ENCODE results near the gene LRCH1. TPM values are rescaled to one million over a fixed set of nuclear protein-coding genes. Genes with fewer than 3 reads are reported as not detected.
A peak's percentile ranks its signal among the peaks of the same experiment; 100 is the strongest.

LRCH1 gene
- total and polyA plus RNA-seq, 4 donors: 2.6 to 6.6 (median 3.4) TPM

- Histone ChIP-seq H3K4me3 (ENCODE audit: low read depth in 1 of 3, low read length in 3 of 3) (no peak overlapping the region), H3K27ac (ENCODE audit: low read depth in 1 of 2, low read length in 2 of 2) (no peak overlapping the region), H3K4me1 (ENCODE audit: control insufficient read depth in 4 of 4, insufficient read depth in 4 of 4, low read length in 3 of 4) (peaks cover 7 to 32% (median 14%) of the 10 kb centered on the region in 4 donors)
Measured at GRCh38 chr13:46642254-46642653, 89.3 kb downstream of the LRCH1 start.

More at GRCh38 chr13:46642254-46642653, 89.3 kb downstream of the LRCH1 start:
- no peak overlapping the region for H3K9ac ChIP-seq (ENCODE audit: low read depth in 1 of 2, low read length in 2 of 2)
- DNase-seq (ENCODE audit: low spot score): no peak
- TF ChIP-seq ATF3 (IDR thresholded peaks at IDR 0.05) (no peak), ZBTB33 (IDR thresholded peaks at IDR 0.05) (no peak), HNF4G (IDR thresholded peaks at IDR 0.05) (no peak), CTCF (IDR thresholded peaks at IDR 0.05; ENCODE audit: low read depth, low read length, missing input control) (no peak), YY1 (IDR thresholded peaks at IDR 0.05) (no peak), EGR1 (IDR thresholded peaks at IDR 0.05; ENCODE audit: low read depth in 2 of 2) (no peak), FOXA2 (IDR thresholded peaks at IDR 0.05) (no peak), RAD21 (IDR thresholded peaks at IDR 0.05) (no peak), SP1 (IDR thresholded peaks at IDR 0.05) (no peak), FOXA1 (IDR thresholded peaks at IDR 0.05) (no peak), REST (IDR thresholded peaks at IDR 0.05) (no peak), TAF1 (conservative IDR thresholded peaks at IDR 0.05) (no peak), RXRA (IDR thresholded peaks at IDR 0.05) (peak in 1 of 2 donors; percentile 22), MAX (IDR thresholded peaks at IDR 0.05) (peak; percentile 12), HNF4A (conservative IDR thresholded peaks at IDR 0.05) (peak in 1 of 2 donors; percentile 35), GABPA (IDR thresholded peaks at IDR 0.05 in 1 of 2, conservative IDR thresholded peaks at IDR 0.05 in 1 of 2) (no peak), NR2F2 (IDR thresholded peaks at IDR 0.05) (no peak), JUND (IDR thresholded peaks at IDR 0.05) (no peak)
- H3K36me3 ChIP-seq (ENCODE audit: control insufficient read depth in 4 of 4, insufficient read depth in 3 of 4, low read depth in 1 of 4, low read length in 3 of 4): no peaks in the 10 kb centered on the region
- 69% methylated on average over 4 of the region's 4 CpGs for WGBS
- H3K27me3 ChIP-seq (ENCODE audit: control insufficient read depth in 4 of 4, insufficient read depth in 4 of 4, low read length in 3 of 4): no peaks in the 10 kb centered on the region
- no peaks in the 10 kb centered on the region for H3K9me3 ChIP-seq (ENCODE audit: control insufficient read depth in 4 of 4, low read length in 3 of 4)
